Stimulated activated effector memory CD8-positive, alpha-beta T cell treated with anti-CD3 and anti-CD28 coated beads, Interleukin-12 subunit alpha, Interleukin-12 subunit beta, amount 100 ng/mL, for 72 hours (primary cell): ENCODE data around the gene COMMD3.
A peak's percentile ranks its signal among the peaks of the same experiment; 100 is the strongest.
"Not testable (repeated sequence)": the region's sequence is repeated elsewhere in the genome, so short reads cannot be mapped to it uniquely, and the experiment has no call there.

Experiments
- ATAC-seq: fragments of 150-1000 bp; cut with Tn5 transposase; 2 replicates; pipeline ENCODE4 v1.10.0; 2021
- DNase-seq, 2 donors: peaks; one replicate each; pipeline ENCODE4 v3.0.0; 2021 to 2022; ENCODE audit warnings: low spot score in 2 of 2
- H3K27ac Mint-ChIP-seq: one replicate; pipeline ENCODE4 v1.8.0; 2022; ENCODE audit warnings: mild to moderate bottlenecking, mixed read lengths
- H3K36me3 Mint-ChIP-seq: one replicate; pipeline ENCODE4 v1.8.0; 2022; ENCODE audit warnings: mild to moderate bottlenecking, mixed read lengths
- H3K4me1 Mint-ChIP-seq: one replicate; pipeline ENCODE4 v1.8.0; 2022; ENCODE audit warnings: mixed read lengths
- H3K4me3 Mint-ChIP-seq: one replicate; pipeline ENCODE4 v1.8.0; 2022; ENCODE audit warnings: mild to moderate bottlenecking, mixed read lengths
- H3K9me3 Mint-ChIP-seq: one replicate; pipeline ENCODE4 v1.8.0; 2022; ENCODE audit warnings: mixed read lengths

COMMD3 gene

GRCh38 chr10:22341190-22341925 is 25.2 kb downstream of the COMMD3 start:
- Mint-ChIP-seq H3K4me3 (peak overlapping the region; percentile 74), H3K9me3 (peaks cover 2% of the 10 kb centered on the region), H3K36me3 (peaks cover 22% of the 10 kb centered on the region), H3K27ac (peak overlapping the region; percentile 26), H3K4me1 (peaks cover 32% of the 10 kb centered on the region)
- ATAC-seq: peak; percentile 1
- no peak for DNase-seq

DNA sequence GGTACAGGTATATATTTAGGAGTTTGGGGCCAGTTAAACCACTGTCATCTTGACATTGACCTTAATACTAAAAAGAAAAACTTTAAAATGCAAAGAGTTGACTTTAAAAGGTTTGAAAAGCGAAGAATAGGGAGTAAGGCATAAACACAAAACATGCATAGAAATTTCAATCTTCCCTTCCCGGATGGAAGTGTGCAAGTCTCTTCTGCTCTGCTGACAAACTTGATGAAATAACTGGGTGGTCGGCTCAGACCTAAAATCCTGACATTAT is 25.7 kb downstream of the COMMD3 start:
- peaks cover 3% of the 10 kb centered on the region for H3K9me3 Mint-ChIP-seq
- DNase-seq: no peak
- H3K4me1 Mint-ChIP-seq: peaks cover 30% of the 10 kb centered on the region
- H3K4me3 Mint-ChIP-seq: peak overlapping the region; percentile 74
- H3K27ac Mint-ChIP-seq: no peak overlapping the region
- peaks cover 17% of the 10 kb centered on the region for H3K36me3 Mint-ChIP-seq
- ATAC-seq: no peak

DNA sequence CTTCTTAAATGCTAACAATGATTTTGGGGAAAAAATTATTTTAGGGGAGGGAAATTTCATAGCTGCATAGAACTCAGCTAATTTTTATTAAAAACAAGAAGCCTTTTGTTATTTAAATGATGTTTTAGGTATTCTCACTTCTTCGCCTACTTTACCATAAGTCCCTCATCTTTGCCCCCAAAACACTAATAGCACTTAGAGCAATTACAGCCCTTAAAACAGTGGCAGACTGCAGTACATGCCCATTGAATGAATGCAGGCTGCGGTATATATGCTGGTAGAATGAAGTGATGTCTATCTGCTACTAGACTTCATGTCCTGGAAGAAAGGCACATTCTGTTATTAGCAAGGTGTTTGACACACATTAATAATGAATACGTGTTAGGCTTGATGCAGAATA is 26.2 kb downstream of the COMMD3 start:
- H3K9me3 Mint-ChIP-seq: peaks cover 3% of the 10 kb centered on the region
- peaks cover 24% of the 10 kb centered on the region for H3K4me1 Mint-ChIP-seq
- ATAC-seq (no peak), DNase-seq (no peak)
- no peak overlapping the region for H3K27ac Mint-ChIP-seq
- peaks cover 13% of the 10 kb centered on the region for H3K36me3 Mint-ChIP-seq
- no peak overlapping the region for H3K4me3 Mint-ChIP-seq

GRCh38 chr10:22343731-22344130 is 27.5 kb downstream of the COMMD3 start:
- ATAC-seq: no peak
- peaks cover 21% of the 10 kb centered on the region for H3K4me1 Mint-ChIP-seq
- DNase-seq: no peak
- no peak overlapping the region for H3K27ac Mint-ChIP-seq
- peaks cover 13% of the 10 kb centered on the region for H3K36me3 Mint-ChIP-seq
- H3K4me3 Mint-ChIP-seq: no peak overlapping the region
- peaks cover 3% of the 10 kb centered on the region for H3K9me3 Mint-ChIP-seq

DNA sequence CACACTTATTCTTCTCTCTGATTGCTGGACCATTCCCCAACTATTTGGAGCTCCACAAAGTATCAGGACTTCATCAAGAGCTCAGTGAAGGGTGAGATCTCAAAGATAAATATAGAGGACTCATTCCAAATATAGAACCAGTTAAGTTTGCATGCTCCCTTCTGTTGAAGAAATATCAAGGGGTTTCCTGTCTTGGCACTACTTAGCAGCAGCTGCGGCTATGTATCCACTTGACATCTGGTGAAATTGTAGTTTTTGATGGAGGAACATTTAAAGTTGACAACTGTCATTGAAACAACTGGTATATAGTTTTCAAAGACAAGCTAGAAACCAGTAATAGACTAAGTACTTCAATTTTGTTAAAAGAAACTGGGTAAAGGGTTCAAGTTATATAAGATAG is 28.1 kb downstream of the COMMD3 start:
- Mint-ChIP-seq H3K27ac (no peak overlapping the region), H3K9me3 (peaks cover 3% of the 10 kb centered on the region), H3K4me3 (peak overlapping the region; percentile 27), H3K36me3 (peaks cover 13% of the 10 kb centered on the region), H3K4me1 (peaks cover 21% of the 10 kb centered on the region)
- DNase-seq (no peak), ATAC-seq (no peak)

DNA sequence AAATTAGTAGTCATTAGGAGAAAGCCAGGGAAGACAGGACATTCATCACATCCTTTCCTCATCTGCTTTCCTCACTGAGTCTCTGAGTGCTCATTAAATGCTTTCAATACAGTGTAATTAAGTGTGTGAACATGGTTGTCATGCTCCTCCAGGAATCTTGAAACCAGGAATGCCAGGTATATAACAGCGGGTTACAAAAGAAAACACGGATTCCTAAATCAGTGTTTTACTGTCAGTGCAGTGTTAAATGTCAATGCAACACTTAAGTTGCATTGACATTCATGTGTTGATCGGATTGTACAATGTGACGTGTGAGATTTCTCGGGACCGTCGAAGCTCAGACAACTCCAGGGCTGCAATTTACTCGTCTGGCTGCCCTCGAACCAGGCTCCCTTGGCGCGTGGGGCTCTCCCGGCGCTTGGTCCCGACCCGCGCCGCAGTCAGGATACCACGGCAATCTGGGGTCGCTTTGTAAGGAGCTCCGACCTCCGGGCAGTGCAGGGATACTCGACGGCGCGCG is 28.7 kb downstream of the COMMD3 start:
- Mint-ChIP-seq H3K4me1 (peaks cover 21% of the 10 kb centered on the region), H3K9me3 (peaks cover 3% of the 10 kb centered on the region), H3K4me3 (peak overlapping the region; percentile 27), H3K27ac (no peak overlapping the region), H3K36me3 (peaks cover 8% of the 10 kb centered on the region)
- DNase-seq (no peak), ATAC-seq (no peak)

- Mint-ChIP-seq H3K36me3 (peaks cover 1% of the 10 kb centered on the region), H3K27ac (no peak within 1 kb of the TSS), H3K4me3 (peak within 1 kb of the TSS; percentile 27), H3K4me1 (peaks cover 21% of the 10 kb centered on the region), H3K9me3 (peaks cover 3% of the 10 kb centered on the region)
- ATAC-seq: peak; percentile 55
- DNase-seq: peak; percentile 32 to 72
Measured at GRCh38 chr10:22345301-22346095, 29.3 kb downstream of the COMMD3 start, which contains the start of gene SPAG6. Gene SPAG6 (plus strand): TSS chr10:22345496. CDS start chr10:22345612, 116 bp downstream.

DNA sequence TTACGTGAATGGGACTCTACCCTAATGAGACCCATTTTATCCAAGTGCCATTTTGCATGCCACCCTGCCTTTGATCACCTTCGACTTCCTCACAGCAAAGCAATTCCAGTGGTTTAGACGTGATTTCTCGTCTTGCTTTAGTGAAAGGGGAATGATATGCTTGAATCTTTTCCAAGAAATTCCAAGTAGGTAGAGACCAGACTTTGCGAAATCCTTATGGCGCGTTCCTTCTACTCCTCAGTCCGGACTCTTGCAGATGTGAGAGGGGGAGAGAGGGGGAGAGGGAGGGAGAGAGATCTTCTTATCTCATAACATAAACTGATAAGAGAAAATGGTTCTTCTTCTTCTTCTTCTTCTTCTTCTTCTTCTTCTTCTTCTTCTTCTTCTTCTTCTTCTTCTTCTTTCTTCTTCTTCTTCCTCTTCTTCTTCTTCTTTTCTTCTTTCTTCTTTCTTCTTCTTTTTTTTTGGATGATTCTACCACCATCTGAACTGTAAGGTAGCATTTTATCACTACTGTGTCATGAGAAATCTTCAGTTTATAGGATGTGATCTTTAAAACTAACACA is 30.0 kb downstream of the COMMD3 start:
- Mint-ChIP-seq H3K27ac (no peak overlapping the region), H3K4me1 (peaks cover 21% of the 10 kb centered on the region), H3K4me3 (peak overlapping the region; percentile 27), H3K36me3 (no peaks in the 10 kb centered on the region), H3K9me3 (peaks cover 3% of the 10 kb centered on the region)
- DNase-seq (no peak), ATAC-seq (no peak)

DNA sequence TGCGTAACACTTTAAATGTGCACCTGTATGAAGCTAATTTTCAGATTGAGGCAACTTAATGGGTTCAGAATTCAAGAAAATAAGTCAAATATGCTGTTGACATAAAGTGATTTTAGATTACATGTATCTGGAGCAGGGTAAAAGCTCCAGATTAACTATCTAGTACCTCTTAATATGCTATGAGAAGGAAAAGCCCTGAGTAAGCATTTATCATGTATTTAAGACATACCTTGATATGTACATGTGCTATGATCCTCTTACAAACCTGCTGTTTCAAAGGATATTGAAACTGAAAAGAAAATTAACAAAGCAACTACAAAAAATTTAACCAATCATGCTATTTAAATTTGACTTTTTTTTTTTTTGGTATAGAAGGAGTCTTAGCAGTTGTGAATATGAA is 33.6 kb downstream of the COMMD3 start:
- H3K27ac Mint-ChIP-seq: no peak overlapping the region
- ATAC-seq (no peak), DNase-seq (no peak)
- peaks cover 3% of the 10 kb centered on the region for H3K9me3 Mint-ChIP-seq
- no peak overlapping the region for H3K4me3 Mint-ChIP-seq
- H3K36me3 Mint-ChIP-seq: no peaks in the 10 kb centered on the region
- peaks cover 9% of the 10 kb centered on the region for H3K4me1 Mint-ChIP-seq

- H3K9me3 Mint-ChIP-seq: peaks cover 3% of the 10 kb centered on the region
- ATAC-seq: no peak
- peaks cover 4% of the 10 kb centered on the region for H3K4me1 Mint-ChIP-seq
- H3K4me3 Mint-ChIP-seq: no peak overlapping the region
- no peaks in the 10 kb centered on the region for H3K36me3 Mint-ChIP-seq
- H3K27ac Mint-ChIP-seq: no peak overlapping the region
- DNase-seq: no peak
Measured at GRCh38 chr10:22351131-22351703, 35.0 kb downstream of the COMMD3 start.

GRCh38 chr10:22356324-22356873 is 40.2 kb downstream of the COMMD3 start:
- ATAC-seq (no peak), DNase-seq (no peak)
- Mint-ChIP-seq H3K4me3 (no peak overlapping the region), H3K9me3 (no peaks in the 10 kb centered on the region), H3K27ac (no peak overlapping the region), H3K4me1 (peaks cover 6% of the 10 kb centered on the region), H3K36me3 (no peaks in the 10 kb centered on the region)

GRCh38 chr10:22357770-22358169 is 41.6 kb downstream of the COMMD3 start:
- H3K9me3 Mint-ChIP-seq, H3K27ac Mint-ChIP-seq, H3K4me3 Mint-ChIP-seq, DNase-seq, H3K36me3 Mint-ChIP-seq, ATAC-seq, H3K4me1 Mint-ChIP-seq: not testable (repeated sequence)

DNA sequence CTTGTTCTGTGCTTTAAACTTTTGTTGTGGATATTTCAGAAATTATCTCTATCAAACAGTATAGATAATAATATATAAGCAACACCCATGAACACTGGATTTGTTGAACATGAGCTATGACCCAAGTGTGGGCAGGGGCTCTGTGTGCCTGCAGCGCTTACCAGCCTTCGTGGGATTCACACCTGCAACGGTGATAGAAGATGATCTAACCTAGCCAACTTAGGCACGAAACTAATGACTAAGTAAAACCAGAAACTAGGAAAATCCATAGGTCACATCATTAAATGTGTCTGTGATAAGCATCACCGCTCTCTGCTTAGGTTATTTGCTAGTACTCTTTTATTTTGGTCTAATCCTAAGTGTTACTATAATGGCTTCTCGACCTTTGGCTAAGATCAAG is 47.1 kb downstream of the COMMD3 start:
- Mint-ChIP-seq H3K4me3 (no peak overlapping the region), H3K27ac (no peak overlapping the region), H3K36me3 (no peaks in the 10 kb centered on the region), H3K4me1 (peaks cover 15% of the 10 kb centered on the region), H3K9me3 (no peaks in the 10 kb centered on the region)
- no peak for DNase-seq
- ATAC-seq: peak; percentile 68

GRCh38 chr10:22364407-22365140 is 48.4 kb downstream of the COMMD3 start:
- no peak for DNase-seq
- Mint-ChIP-seq H3K9me3 (no peaks in the 10 kb centered on the region), H3K27ac (no peak overlapping the region), H3K36me3 (no peaks in the 10 kb centered on the region), H3K4me3 (no peak overlapping the region), H3K4me1 (peaks cover 21% of the 10 kb centered on the region)
- ATAC-seq: no peak

DNA sequence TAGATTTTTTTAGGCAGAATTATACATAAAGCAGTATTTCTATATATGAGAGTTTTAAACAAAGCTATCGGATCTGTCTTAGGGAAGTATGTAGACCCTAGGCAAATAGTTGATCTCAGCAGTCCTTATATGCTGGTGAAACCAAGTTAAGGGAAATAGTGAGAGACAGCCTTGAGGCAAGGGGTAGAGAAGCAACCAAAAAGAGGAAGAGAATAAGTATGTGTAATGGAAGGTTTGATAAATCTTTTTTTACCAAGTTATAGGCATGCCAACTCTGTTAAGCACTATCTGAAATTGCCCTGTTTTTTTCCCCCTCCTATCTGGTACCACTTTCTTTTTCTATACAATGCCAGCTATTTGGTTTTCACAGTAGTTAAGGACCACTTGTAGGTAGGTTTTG is 49.0 kb downstream of the COMMD3 start:
- H3K27ac Mint-ChIP-seq: no peak overlapping the region
- H3K4me1 Mint-ChIP-seq: peaks cover 22% of the 10 kb centered on the region
- ATAC-seq: no peak
- no peaks in the 10 kb centered on the region for H3K9me3 Mint-ChIP-seq
- no peak overlapping the region for H3K4me3 Mint-ChIP-seq
- H3K36me3 Mint-ChIP-seq: no peaks in the 10 kb centered on the region
- no peak for DNase-seq
